ENCODE results near the gene SPINK4.

DNA sequence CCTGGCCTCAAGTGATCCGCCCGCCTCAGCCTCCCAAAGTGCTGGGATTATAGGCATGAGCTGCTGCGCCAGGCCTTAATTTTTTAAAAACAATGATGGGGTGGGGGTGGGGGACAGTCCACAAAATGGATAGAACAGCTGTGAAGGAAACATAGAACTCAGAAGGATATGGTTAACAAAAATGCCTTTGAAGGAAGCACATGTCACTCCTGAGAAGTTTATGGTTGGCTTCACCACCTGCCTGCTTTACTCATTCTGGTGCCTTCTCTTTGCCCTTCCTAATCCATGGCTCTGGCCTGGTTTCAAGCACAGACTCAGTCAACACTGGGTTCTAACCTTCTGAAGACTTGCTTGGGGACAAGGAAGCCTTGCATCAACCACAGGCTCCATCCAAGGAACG lies 14.2 kb downstream of the SPINK4 start:
- TF ChIP-seq, protein P1, sequence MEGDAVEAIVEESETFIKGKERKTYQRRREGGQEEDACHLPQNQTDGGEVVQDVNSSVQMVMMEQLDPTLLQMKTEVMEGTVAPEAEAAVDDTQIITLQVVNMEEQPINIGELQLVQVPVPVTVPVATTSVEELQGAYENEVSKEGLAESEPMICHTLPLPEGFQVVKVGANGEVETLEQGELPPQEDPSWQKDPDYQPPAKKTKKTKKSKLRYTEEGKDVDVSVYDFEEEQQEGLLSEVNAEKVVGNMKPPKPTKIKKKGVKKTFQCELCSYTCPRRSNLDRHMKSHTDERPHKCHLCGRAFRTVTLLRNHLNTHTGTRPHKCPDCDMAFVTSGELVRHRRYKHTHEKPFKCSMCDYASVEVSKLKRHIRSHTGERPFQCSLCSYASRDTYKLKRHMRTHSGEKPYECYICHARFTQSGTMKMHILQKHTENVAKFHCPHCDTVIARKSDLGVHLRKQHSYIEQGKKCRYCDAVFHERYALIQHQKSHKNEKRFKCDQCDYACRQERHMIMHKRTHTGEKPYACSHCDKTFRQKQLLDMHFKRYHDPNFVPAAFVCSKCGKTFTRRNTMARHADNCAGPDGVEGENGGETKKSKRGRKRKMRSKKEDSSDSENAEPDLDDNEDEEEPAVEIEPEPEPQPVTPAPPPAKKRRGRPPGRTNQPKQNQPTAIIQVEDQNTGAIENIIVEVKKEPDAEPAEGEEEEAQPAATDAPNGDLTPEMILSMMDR (IDR thresholded peaks at IDR 0.05): no peak
- TF ChIP-seq EP300 (IDR thresholded peaks at IDR 0.05): no peak
